Gastroesophageal sphincter (tissue), 2 donors: Measurements from ENCODE around the gene STK24.

ENCODE experiments used
- EP300 ChIP-seq: sonication (generic); formaldehyde crosslinking; IDR thresholded peaks from one replicate; pipeline ENCODE4 v1.6.1; 2017; ENCODE audit warnings: antibody characterized with exemption, mild to moderate bottlenecking
- POLR2A ChIP-seq, 2 donors: fragments of 450-650 bp; IDR thresholded peaks; one replicate each; pipeline ENCODE4 v1.6.1; 2017; ENCODE audit warnings: antibody characterized with exemption in 2 of 2, mild to moderate bottlenecking in 2 of 2, moderate library complexity in 1 of 2

DNA sequence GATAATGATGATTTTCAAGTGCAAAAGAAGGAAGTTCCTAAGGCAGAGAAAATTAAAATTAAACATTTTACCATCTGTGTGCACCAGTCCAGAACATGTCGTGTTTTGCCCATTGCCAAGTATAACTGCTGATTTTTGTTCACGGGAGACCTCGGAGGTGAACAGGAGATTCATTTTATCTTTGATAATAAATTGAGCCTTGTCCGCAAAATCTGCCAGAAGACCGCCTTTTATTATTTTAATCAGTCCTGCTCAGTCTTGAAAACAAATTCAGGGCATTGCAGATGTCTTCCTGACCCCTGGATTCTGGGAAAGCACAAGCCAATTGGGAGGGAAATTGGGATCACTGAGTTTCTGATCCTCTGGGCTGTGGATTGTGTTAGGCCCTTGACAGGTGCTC is 165.9 kb downstream of the STK24 start:
- TF ChIP-seq EP300 (no peak), POLR2A (IDR thresholded peaks at IDR 0.05) (no peak)
